GM12878 (cell line): ENCODE measurements around the gene GTPBP4. TPM values are rescaled to one million over a fixed set of nuclear protein-coding genes. Genes with fewer than 3 reads are reported as not detected.

Experiments used
- ATAC-seq: fragments of 200-7000 bp; cut with Tn5 transposase; 3 replicates; pipeline ENCODE4 v1.9.1; 2020; ENCODE audit warnings: mild to moderate bottlenecking, moderate library complexity
- BruUV-seq: library from RNA; stranded (reverse); fragments of 400-500 nt; replicated peaks from 2 replicates; lab custom pipeline; 2021; lab: Mats Ljungman, UMichigan
- CTCF ChIA-PET: fragments of 300-600 bp; sonication (Branson Sonifier 250); formaldehyde crosslinking; extraction: SDS; loops from one replicate; lab custom pipeline; 2021; ENCODE audit warnings: inconsistent platforms; lab: Yijun Ruan, JAX
- POLR2A ChIA-PET: fragments of 350-600 bp; formaldehyde crosslinking; extraction: SDS; loops from one replicate; lab custom pipeline; 2021; ENCODE audit warnings: inconsistent platforms; lab: Charles Lee
- RAD21 ChIA-PET: fragments of 300-600 bp; sonication (Branson Sonifier 250); formaldehyde crosslinking; loops from one replicate; lab custom pipeline; 2023; ENCODE audit warnings: antibody characterized with exemption; ENCODE audit not compliant: unreplicated experiment; lab: Charles Lee
- SMC1A ChIA-PET: fragments of 300-600 bp; sonication (Branson Sonifier 250); formaldehyde crosslinking; loops from one replicate; lab custom pipeline; 2023; ENCODE audit not compliant: unreplicated experiment, uncharacterized antibody; lab: Charles Lee
- DNase-seq: peaks from one replicate; pipeline ENCODE4 v3.0.0-alpha.2; 2011; ENCODE audit warnings: low read depth, low spot score
- FAIRE-seq: peaks from 3 replicates; lab custom pipeline; 2011; peaks lifted over from hg19 to GRCh38; lab: Jason Lieb, UNC
- H2AFZ ChIP-seq: 2 replicates; pipeline ENCODE4 v1.6.0; 2011; ENCODE audit warnings: low read depth, low read length, control low read depth; ENCODE audit not compliant: control insufficient read depth
- H3K27ac ChIP-seq: 2 replicates; pipeline ENCODE4 v1.5.1; 2011; ENCODE audit warnings: control low read depth; ENCODE audit not compliant: control insufficient read depth, insufficient read depth
- H3K27me3 ChIP-seq, 2 experiments: replicated peaks in 1 of 2; 2 replicates each; pipeline versions ENCODE4 v1.6.0 to v1.6.1; 2011; ENCODE audit warnings: low read length in 1 of 2; ENCODE audit not compliant: control insufficient read depth in 2 of 2, insufficient read depth in 2 of 2
- H3K36me3 ChIP-seq, 2 experiments: 2 replicates each; pipeline ENCODE4 v1.5.1; 2011; ENCODE audit warnings: low read length in 1 of 2; ENCODE audit not compliant: control insufficient read depth in 2 of 2, insufficient read depth in 2 of 2
- H3K4me1 ChIP-seq: 2 replicates; pipeline ENCODE4 v1.6.1; 2011; ENCODE audit warnings: mild to moderate bottlenecking, low read length, moderate library complexity, mixed read lengths; ENCODE audit not compliant: control insufficient read depth, insufficient read depth
- H3K4me2 ChIP-seq: 2 replicates; pipeline ENCODE4 v1.6.0; 2011; ENCODE audit warnings: control low read depth; ENCODE audit not compliant: control insufficient read depth, insufficient read depth
- H3K4me3 ChIP-seq: fragments of 200-600 bp; sonication (generic); 2 replicates; pipeline ENCODE4 v1.5.1; 2016
- H3K79me2 ChIP-seq: 2 replicates; pipeline ENCODE4 v1.6.0; 2011; ENCODE audit warnings: low read length; ENCODE audit not compliant: control insufficient read depth, insufficient read depth
- H3K9ac ChIP-seq: 2 replicates; pipeline ENCODE4 v1.8.0; 2011; ENCODE audit warnings: low read length, control low read depth, mixed read lengths; ENCODE audit not compliant: control insufficient read depth, insufficient read depth
- H3K9me3 ChIP-seq: replicated peaks from 3 replicates; pipeline ENCODE4 v1.5.1; 2011; ENCODE audit warnings: mild to moderate bottlenecking, low read length; ENCODE audit not compliant: control insufficient read depth, insufficient read depth
- H4K20me1 ChIP-seq: 2 replicates; pipeline ENCODE4 v1.6.0; 2011; ENCODE audit not compliant: control insufficient read depth, insufficient read depth
- BMI1 ChIP-seq: fragments of 450-650 bp; IDR thresholded peaks from 2 replicates; pipeline ENCODE4 v1.6.1; 2016; ENCODE audit warnings: mild to moderate bottlenecking, moderate library complexity, borderline replicate concordance
- EP300 ChIP-seq, 2 experiments: fragments of 150-350 bp in 1 of 2; IDR thresholded peaks; 2 replicates each; pipeline ENCODE4 v1.6.1; 2011 to 2012; ENCODE audit warnings: low read depth in 2 of 2, low read length in 2 of 2, borderline replicate concordance in 1 of 2, improper control_type of control experiment in 1 of 2, inconsistent platforms in 1 of 2; ENCODE audit not compliant: control insufficient read depth in 1 of 2
- FOXK2 ChIP-seq: fragments of 450-650 bp; IDR thresholded peaks from 2 replicates; pipeline ENCODE4 v1.6.1; 2017; ENCODE audit warnings: mild to moderate bottlenecking, moderate library complexity
- GABPA ChIP-seq: IDR thresholded peaks from 2 replicates; pipeline ENCODE4 v1.6.1; 2014; ENCODE audit warnings: antibody characterized with exemption, low read depth, mild to moderate bottlenecking, inconsistent platforms
- HDAC6 ChIP-seq: fragments of 200-600 bp; sonication (generic); IDR thresholded peaks from one replicate; pipeline ENCODE4 v1.8.0; 2017; ENCODE audit warnings: antibody characterized with exemption; ENCODE audit not compliant: unreplicated experiment
- IKZF2 ChIP-seq, 2 experiments: fragments of 450-650 bp; IDR thresholded peaks; 2 replicates each; pipeline ENCODE4 v1.6.1; 2017; ENCODE audit warnings: mild to moderate bottlenecking in 2 of 2, moderate library complexity in 2 of 2
- JUNB ChIP-seq: IDR thresholded peaks from 2 replicates; pipeline ENCODE4 v1.6.1; 2016; ENCODE audit warnings: antibody characterized with exemption, mild to moderate bottlenecking
- LARP7 ChIP-seq: fragments of 450-650 bp; IDR thresholded peaks from 2 replicates; pipeline ENCODE4 v1.6.1; 2017; ENCODE audit warnings: mild to moderate bottlenecking
- POLR2AphosphoS5 ChIP-seq: IDR thresholded peaks from 2 replicates; pipeline ENCODE4 v1.6.1; 2011; ENCODE audit warnings: mild to moderate bottlenecking, low read length, inconsistent platforms
- RAD21 ChIP-seq: IDR thresholded peaks from 2 replicates; pipeline ENCODE4 v1.6.1; 2011; ENCODE audit warnings: mild to moderate bottlenecking, low read depth, low read length, moderate library complexity; ENCODE audit not compliant: insufficient read depth
- RUNX3 ChIP-seq: IDR thresholded peaks from 2 replicates; pipeline ENCODE4 v1.6.1; 2012; ENCODE audit warnings: low read length, inconsistent platforms
- SMAD1 ChIP-seq: fragments of 450-650 bp; IDR thresholded peaks from 2 replicates; pipeline ENCODE4 v1.6.1; 2018; ENCODE audit warnings: mild to moderate bottlenecking, low read depth; ENCODE audit not compliant: partially characterized antibody
- ZNF207 ChIP-seq: fragments of 450-650 bp; IDR thresholded peaks from 2 replicates; pipeline ENCODE4 v1.6.1; 2014; ENCODE audit warnings: antibody characterized with exemption, mild to moderate bottlenecking, borderline replicate concordance
- WGBS: methylation state at CpG from one replicate; pipeline ENCODE4 v1.1.6; 2016; ENCODE audit warnings: low lambda C conversion rate; ENCODE audit not compliant: insufficient replicate concordance, insufficient coverage; ENCODE audit errors: missing lambda C conversion rate; 5-methylcytosine and 5-hydroxymethylcytosine counted together
- in situ Hi-C: fragments of 300-500 bp; cut with MboI; formaldehyde crosslinking; loops from 9 replicates; pipeline ENCODE4 v1.14.3; 2018; ENCODE audit warnings: mixed read lengths
- intact Hi-C: fragments of 100-400 bp; cut with micrococcal nuclease; formaldehyde crosslinking; loops from one replicate; pipeline ENCODE4 v1.14.2; 2022; ENCODE audit not compliant: unreplicated experiment
- polyA plus RNA-seq, 11 experiments: library from polyadenylated mRNA; depleted of rRNA in 4 of 11; unstranded in 6 of 11; stranded (reverse) in 5 of 11; fragments of >200 nt; fragmentation: Nextera tagmentation in 4 of 11; fragmentation: Illumina TruSeq in 1 of 11; extraction: Ambion mirVana in 4 of 11; extraction: Trizol in 1 of 11; gene quantifications; 1 replicate in 1 of 11; 2 replicates in 10 of 11; pipeline versions ENCODE4 v1.2.1 to v1.2.3, GENCODE V29; 2011 to 2016; ENCODE audit warnings: inconsistent platforms in 2 of 11, missing spikeins in 2 of 11, low read depth in 1 of 11
- total RNA-seq, 4 experiments: library from RNA; depleted of rRNA in 3 of 4; stranded (reverse); fragments of >200 nt in 3 of 4; fragmentation: Illumina TruSeq in 1 of 4; extraction: Trizol in 1 of 4; gene quantifications; 2 replicates each; pipeline versions ENCODE4 v1.2.1 to v1.2.3, GENCODE V29; 2013 to 2021
- TF ChIP-seq, protein P1 (sequence below): IDR thresholded peaks from 2 replicates; pipeline ENCODE4 v1.6.1; 2011; ENCODE audit warnings: low read depth, low read length, improper control_type of control experiment, borderline replicate concordance
- TF ChIP-seq, protein P2 (sequence below): IDR thresholded peaks from 2 replicates; pipeline ENCODE4 v1.6.1; 2012; ENCODE audit warnings: low read depth, low read length, improper control_type of control experiment
- TF ChIP-seq, protein P3 (sequence below): fragments of 450-650 bp; IDR thresholded peaks from 2 replicates; pipeline ENCODE4 v1.6.1; 2017; ENCODE audit warnings: borderline replicate concordance

GTPBP4 gene
- total and polyA plus RNA-seq, 10 of the 15 experiments (the other 5 are each of a cell fraction or from before 2014, with no cell fraction given) = 58.5 to 118 (median 71.4) TPM

DNA sequence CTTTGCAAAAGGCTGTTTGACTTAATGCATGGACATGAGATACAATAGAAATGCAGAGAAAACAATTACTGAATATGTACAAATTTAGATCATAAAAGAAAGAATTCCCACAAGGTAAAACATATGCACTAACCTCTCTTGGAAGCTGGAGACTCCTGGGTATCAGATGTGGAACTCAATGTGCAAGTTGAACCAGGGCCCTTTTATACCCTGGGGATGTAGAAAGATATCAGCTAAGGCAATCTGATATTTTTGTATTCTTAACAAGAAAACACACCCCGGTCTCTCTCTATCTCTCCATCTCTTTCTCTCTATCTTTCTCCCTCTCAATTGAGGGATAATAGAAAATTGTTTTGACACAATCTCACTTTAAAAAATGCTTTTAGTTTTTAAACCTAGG is 37.4 kb downstream of the GTPBP4 start, which contains the start of gene IDI2:
Gene IDI2 (minus strand): TSS at position 177 of the 400 bp plus-strand sequence. CDS start 1,136 bp downstream, outside the sequence.
- ChIA-PET CTCF (no interaction called here), RAD21 (no interaction called here), POLR2A (no interaction called here), SMC1A (interaction anchor here (0.9 to 2.0 kb wide), 2 partner anchors 12 to 127 kb away, joined by 5 to 6 read pairs; no protein-coding TSS in a partner anchor)
- Histone ChIP-seq H3K79me2 (no peaks in the 10 kb centered on the region), H4K20me1 (no peaks in the 10 kb centered on the region), H3K4me3 (no peak within 1 kb of the TSS), H3K4me1 (no peaks in the 10 kb centered on the region), H3K9me3 (no peaks in the 10 kb centered on the region), H3K27ac (no peak within 1 kb of the TSS), H2AFZ (no peak within 1 kb of the TSS), H3K36me3 (no peaks in the 10 kb centered on the region; a peak in 1 of 4 replicates), H3K4me2 (no peak within 1 kb of the TSS), H3K27me3 (no peaks in the 10 kb centered on the region), H3K9ac (no peak within 1 kb of the TSS)
- no TSS peak for BruUV-seq
- in situ Hi-C loops (no loop called here), intact Hi-C loops (no loop called here)
- 44% methylated on average over 1 of the region's 1 CpG for WGBS
- FAIRE-seq (no peak), ATAC-seq (no peak), DNase-seq (no peak)
- TF ChIP-seq HDAC6 (no peak), ZNF207 (no peak), BMI1 (no peak), POLR2AphosphoS5 (no peak), FOXK2 (no peak)

DNA sequence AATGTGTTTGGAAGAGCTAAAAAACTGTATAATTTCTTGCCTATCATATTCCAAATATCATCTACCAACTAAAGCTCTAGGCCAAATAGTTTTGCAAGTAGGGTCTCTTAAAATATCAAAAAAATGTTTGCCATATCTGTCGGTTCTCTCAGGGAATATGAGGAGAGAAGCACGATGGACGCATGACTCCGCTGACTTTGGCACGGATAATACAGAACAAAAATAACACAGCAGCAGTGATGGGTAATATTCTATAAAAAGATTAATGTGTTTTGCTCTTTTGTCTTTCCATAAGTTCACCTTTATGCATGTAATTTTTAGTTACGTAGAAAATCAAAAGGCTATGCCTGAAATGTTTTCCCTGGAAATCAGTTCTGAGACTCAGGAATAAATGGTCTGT is 38.3 kb downstream of the GTPBP4 start:
- intact Hi-C loops = no loop called here
- Histone ChIP-seq H3K36me3 (no peaks in the 10 kb centered on the region), H3K27ac (no peak overlapping the region), H3K9me3 (no peaks in the 10 kb centered on the region), H3K4me3 (no peak overlapping the region), H3K4me2 (no peak overlapping the region), H3K79me2 (no peaks in the 10 kb centered on the region), H3K27me3 (no peaks in the 10 kb centered on the region), H4K20me1 (no peaks in the 10 kb centered on the region), H2AFZ (no peak overlapping the region), H3K9ac (no peak overlapping the region), H3K4me1 (no peaks in the 10 kb centered on the region)
- FAIRE-seq (no peak), DNase-seq (no peak), ATAC-seq (no peak)
- 96% methylated on average over 6 of the region's 6 CpGs for WGBS
- CTCF ChIA-PET = no interaction called here
- BruUV-seq = no TSS peak
- SMC1A ChIA-PET = interaction anchor here (2.0 kb wide), 1 partner anchor 13 kb away, joined by 5 read pairs; no protein-coding TSS in a partner anchor
- RAD21 ChIA-PET = no interaction called here
- in situ Hi-C loops = no loop called here
- POLR2A ChIA-PET = no interaction called here
- no peak for TF ChIP-seq JUNB
- TF ChIP-seq GABPA = no peak
- TF ChIP-seq EP300 (IDR thresholded peaks at IDR 0.05; ENCODE audit: borderline replicate concordance in 1 of 2, control insufficient read depth in 1 of 2, low read depth in 2 of 2, low read length in 2 of 2) = no peak
- no peak for TF ChIP-seq IKZF2 (IDR thresholded peaks at IDR 0.05)
- TF ChIP-seq, protein P1, sequence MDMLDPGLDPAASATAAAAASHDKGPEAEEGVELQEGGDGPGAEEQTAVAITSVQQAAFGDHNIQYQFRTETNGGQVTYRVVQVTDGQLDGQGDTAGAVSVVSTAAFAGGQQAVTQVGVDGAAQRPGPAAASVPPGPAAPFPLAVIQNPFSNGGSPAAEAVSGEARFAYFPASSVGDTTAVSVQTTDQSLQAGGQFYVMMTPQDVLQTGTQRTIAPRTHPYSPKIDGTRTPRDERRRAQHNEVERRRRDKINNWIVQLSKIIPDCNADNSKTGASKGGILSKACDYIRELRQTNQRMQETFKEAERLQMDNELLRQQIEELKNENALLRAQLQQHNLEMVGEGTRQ = no peak
- TF ChIP-seq, protein P2, sequence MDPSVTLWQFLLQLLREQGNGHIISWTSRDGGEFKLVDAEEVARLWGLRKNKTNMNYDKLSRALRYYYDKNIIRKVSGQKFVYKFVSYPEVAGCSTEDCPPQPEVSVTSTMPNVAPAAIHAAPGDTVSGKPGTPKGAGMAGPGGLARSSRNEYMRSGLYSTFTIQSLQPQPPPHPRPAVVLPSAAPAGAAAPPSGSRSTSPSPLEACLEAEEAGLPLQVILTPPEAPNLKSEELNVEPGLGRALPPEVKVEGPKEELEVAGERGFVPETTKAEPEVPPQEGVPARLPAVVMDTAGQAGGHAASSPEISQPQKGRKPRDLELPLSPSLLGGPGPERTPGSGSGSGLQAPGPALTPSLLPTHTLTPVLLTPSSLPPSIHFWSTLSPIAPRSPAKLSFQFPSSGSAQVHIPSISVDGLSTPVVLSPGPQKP = no peak
- TF ChIP-seq RUNX3 = no peak
- TF ChIP-seq SMAD1 = no peak
- no peak for TF ChIP-seq LARP7
- TF ChIP-seq RAD21 = no peak
- TF ChIP-seq, protein P3, sequence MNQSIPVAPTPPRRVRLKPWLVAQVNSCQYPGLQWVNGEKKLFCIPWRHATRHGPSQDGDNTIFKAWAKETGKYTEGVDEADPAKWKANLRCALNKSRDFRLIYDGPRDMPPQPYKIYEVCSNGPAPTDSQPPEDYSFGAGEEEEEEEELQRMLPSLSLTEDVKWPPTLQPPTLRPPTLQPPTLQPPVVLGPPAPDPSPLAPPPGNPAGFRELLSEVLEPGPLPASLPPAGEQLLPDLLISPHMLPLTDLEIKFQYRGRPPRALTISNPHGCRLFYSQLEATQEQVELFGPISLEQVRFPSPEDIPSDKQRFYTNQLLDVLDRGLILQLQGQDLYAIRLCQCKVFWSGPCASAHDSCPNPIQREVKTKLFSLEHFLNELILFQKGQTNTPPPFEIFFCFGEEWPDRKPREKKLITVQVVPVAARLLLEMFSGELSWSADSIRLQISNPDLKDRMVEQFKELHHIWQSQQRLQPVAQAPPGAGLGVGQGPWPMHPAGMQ = no peak
